ENCODE measurements around the gene PYDC2.
A peak's percentile ranks its signal among the peaks of the same experiment; 100 is the strongest.

Gene PYDC2

GRCh38 chr3:191461113-191461595, at the start of gene PYDC2:
PYDC2 (plus strand) TSS chr3:191461163; CDS start chr3:191461163, 0 bp downstream.
- in situ Hi-C loops (cut with HindIII; ENCODE audit: low sequenced_read_pairs) = no loop called here
- no peak within 1 kb of the TSS for H3K4me3 ChIP-seq (ENCODE audit: low read depth, low read length)
- no peak for DNase-seq (ENCODE audit: low read depth)
- TF ChIP-seq, protein P1, sequence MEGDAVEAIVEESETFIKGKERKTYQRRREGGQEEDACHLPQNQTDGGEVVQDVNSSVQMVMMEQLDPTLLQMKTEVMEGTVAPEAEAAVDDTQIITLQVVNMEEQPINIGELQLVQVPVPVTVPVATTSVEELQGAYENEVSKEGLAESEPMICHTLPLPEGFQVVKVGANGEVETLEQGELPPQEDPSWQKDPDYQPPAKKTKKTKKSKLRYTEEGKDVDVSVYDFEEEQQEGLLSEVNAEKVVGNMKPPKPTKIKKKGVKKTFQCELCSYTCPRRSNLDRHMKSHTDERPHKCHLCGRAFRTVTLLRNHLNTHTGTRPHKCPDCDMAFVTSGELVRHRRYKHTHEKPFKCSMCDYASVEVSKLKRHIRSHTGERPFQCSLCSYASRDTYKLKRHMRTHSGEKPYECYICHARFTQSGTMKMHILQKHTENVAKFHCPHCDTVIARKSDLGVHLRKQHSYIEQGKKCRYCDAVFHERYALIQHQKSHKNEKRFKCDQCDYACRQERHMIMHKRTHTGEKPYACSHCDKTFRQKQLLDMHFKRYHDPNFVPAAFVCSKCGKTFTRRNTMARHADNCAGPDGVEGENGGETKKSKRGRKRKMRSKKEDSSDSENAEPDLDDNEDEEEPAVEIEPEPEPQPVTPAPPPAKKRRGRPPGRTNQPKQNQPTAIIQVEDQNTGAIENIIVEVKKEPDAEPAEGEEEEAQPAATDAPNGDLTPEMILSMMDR (IDR thresholded peaks at IDR 0.05; ENCODE audit: low read depth, low read length, missing control alignments) = no peak

GRCh38 chr3:191412759-191413158, 48.2 kb upstream of the PYDC2 start:
- TF ChIP-seq, protein P1 (IDR thresholded peaks at IDR 0.05; ENCODE audit: low read depth, low read length, missing control alignments) = no peak
- in situ Hi-C loops (cut with HindIII; ENCODE audit: low sequenced_read_pairs) = no loop called here
- H3K4me3 ChIP-seq (ENCODE audit: low read depth, low read length) = no peak overlapping the region
- peak; percentile 82 for DNase-seq (ENCODE audit: low read depth)

GRCh38 chr3:191414286-191414685, 46.7 kb upstream of the PYDC2 start:
- TF ChIP-seq, protein P1 (IDR thresholded peaks at IDR 0.05; ENCODE audit: low read depth, low read length, missing control alignments) = no peak
- in situ Hi-C loops (cut with HindIII; ENCODE audit: low sequenced_read_pairs) = no loop called here
- no peak for DNase-seq (ENCODE audit: low read depth)
- no peak overlapping the region for H3K4me3 ChIP-seq (ENCODE audit: low read depth, low read length)

DNA sequence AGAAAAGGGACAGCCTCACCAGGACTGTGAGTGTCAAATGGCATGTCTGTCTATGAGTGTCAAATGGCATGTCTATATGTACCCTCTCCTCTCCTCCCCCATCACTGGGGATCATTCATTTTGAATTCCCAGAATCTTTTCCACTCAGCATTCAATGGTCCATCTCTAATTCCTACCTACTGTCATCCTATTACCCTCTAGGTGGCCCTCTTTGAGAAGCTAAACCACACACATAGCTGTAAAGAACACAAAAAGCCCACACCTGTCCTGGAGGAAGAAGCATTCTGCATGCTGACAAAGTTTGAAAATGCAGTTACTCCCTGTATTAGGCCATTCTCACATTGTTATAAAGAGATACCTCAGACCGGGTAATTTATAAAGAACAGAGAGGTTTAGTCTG, 46.2 kb upstream of the PYDC2 start:
- no peak overlapping the region for H3K4me3 ChIP-seq (ENCODE audit: low read depth, low read length)
- in situ Hi-C loops (cut with HindIII; ENCODE audit: low sequenced_read_pairs) = no loop called here
- no peak for DNase-seq (ENCODE audit: low read depth)
- TF ChIP-seq, protein P1 (IDR thresholded peaks at IDR 0.05; ENCODE audit: low read depth, low read length, missing control alignments) = no peak

DNA sequence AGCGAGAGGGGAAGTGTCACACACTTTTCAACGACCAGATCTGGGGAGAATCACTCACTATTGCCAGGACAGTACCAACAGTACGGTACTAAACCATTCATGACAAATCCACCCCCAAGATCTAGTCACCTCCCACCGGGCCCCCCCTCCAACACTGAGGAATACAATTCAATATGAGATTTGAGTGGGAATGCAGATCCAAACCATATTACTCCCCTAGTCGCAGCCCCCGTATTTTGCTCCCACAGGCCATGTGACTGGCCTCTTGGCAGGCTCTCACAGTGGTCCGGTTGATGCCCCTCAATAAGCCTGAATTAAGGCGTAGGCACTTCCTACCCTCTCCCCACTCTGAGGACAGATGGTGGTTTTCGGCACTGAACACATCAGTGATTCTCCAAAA, 45.4 kb upstream of the PYDC2 start:
- in situ Hi-C loops (cut with HindIII; ENCODE audit: low sequenced_read_pairs) = no loop called here
- DNase-seq (ENCODE audit: low read depth) = no peak
- TF ChIP-seq, protein P1 (IDR thresholded peaks at IDR 0.05; ENCODE audit: low read depth, low read length, missing control alignments) = no peak
- H3K4me3 ChIP-seq (ENCODE audit: low read depth, low read length) = no peak overlapping the region

DNA sequence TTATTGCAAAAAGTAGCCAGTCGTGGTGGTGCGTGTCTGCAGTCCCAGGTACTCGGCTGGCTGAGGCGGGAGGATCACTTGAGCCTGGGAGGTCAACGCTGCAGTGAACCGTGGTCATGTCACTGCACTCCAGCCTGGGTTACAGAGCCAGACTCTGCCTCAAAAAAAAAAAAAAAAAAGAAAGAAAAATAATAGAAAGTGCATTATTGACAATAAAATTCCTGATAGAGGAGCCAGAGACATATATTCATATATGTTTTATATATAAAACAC, 43.6 kb upstream of the PYDC2 start:
- TF ChIP-seq, protein P1 (IDR thresholded peaks at IDR 0.05; ENCODE audit: low read depth, low read length, missing control alignments) = no peak
- in situ Hi-C loops (cut with HindIII; ENCODE audit: low sequenced_read_pairs) = no loop called here
- DNase-seq (ENCODE audit: low read depth) = no peak
- H3K4me3 ChIP-seq (ENCODE audit: low read depth, low read length) = no peak overlapping the region

DNA sequence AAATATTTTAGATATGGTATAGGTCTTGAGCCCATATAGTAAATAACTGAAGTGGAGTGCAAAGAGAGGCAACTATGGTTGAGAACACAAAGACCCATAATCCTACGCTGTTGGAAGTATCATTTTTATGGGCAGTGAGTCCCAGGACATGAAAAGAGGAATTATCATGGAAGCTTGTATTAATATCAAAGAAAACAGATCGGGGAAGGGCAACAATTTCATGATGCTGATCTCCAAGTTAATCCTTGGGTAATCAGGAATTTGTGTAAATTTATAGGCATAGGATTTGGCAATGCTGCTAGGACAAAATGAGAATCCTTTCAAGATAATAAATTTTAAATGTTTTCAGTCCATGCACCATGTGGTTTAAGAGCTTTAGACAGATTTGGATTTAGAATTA, 40.2 kb upstream of the PYDC2 start:
- in situ Hi-C loops (cut with HindIII; ENCODE audit: low sequenced_read_pairs) = loop anchor here (5.0 kb wide), 1 partner anchor 1017 kb away; no protein-coding TSS in a partner anchor
- TF ChIP-seq, protein P1 (IDR thresholded peaks at IDR 0.05; ENCODE audit: low read depth, low read length, missing control alignments) = no peak
- no peak overlapping the region for H3K4me3 ChIP-seq (ENCODE audit: low read depth, low read length)
- DNase-seq (ENCODE audit: low read depth) = no peak
